HepG2 (cell line): ENCODE data around the gene ECT2. TPM values are rescaled to one million over a fixed set of nuclear protein-coding genes. Genes with fewer than 3 reads are reported as not detected.

Experiments
- GTF2F1 ChIP-seq: fragments of 150-350 bp; IDR thresholded peaks from 2 replicates; pipeline ENCODE4 v1.6.1; 2014; ENCODE audit warnings: low read length
- MTA1 ChIP-seq: sonication (generic); formaldehyde crosslinking; IDR thresholded peaks from 2 replicates; pipeline ENCODE4 v1.4.0; 2020; ENCODE audit warnings: missing genetic modification reagents, mild to moderate bottlenecking, borderline replicate concordance
- SSRP1 ChIP-seq: IDR thresholded peaks from 2 replicates; pipeline ENCODE4 v1.6.1; 2016; ENCODE audit warnings: control low read depth
- TAF1 ChIP-seq: sonication (generic); formaldehyde crosslinking; IDR thresholded peaks from 2 replicates; pipeline ENCODE4 v1.4.0; 2020; ENCODE audit warnings: missing genetic modification reagents
- ZNF234 ChIP-seq: sonication (generic); formaldehyde crosslinking; conservative IDR thresholded peaks from 2 replicates; pipeline ENCODE4 v1.5.1; 2020; ENCODE audit warnings: mild to moderate bottlenecking, missing genetic modification reagents
- polyA plus RNA-seq, 8 experiments: library from polyadenylated mRNA; depleted of rRNA in 3 of 8; stranded (reverse) in 7 of 8; unstranded in 1 of 8; fragments of >200 nt; fragmentation: Illumina TruSeq in 4 of 8; extraction: Trizol in 4 of 8; gene quantifications; 2 replicates each; pipeline versions ENCODE4 v1.2.1 to v1.2.3, GENCODE V29; 2011 to 2016; ENCODE audit warnings: low read depth in 4 of 8, missing spikeins in 1 of 8, mixed read lengths in 1 of 8; ENCODE audit not compliant: insufficient read depth in 1 of 8
- total RNA-seq, 5 experiments: library from RNA; depleted of rRNA; stranded (reverse); fragments of >200 nt; fragmentation: Illumina TruSeq; extraction: Trizol; gene quantifications; 2 replicates each; pipeline ENCODE4 v1.2.3, GENCODE V29; 2016; ENCODE audit warnings: low read depth in 1 of 5
- TF ChIP-seq, protein P1 (sequence below), 2 experiments: sonication (generic) in 1 of 2; formaldehyde crosslinking in 1 of 2; IDR thresholded peaks; 2 replicates each; pipeline versions ENCODE4 v1.6.1 to v1.9.0; 2014 to 2022; ENCODE audit warnings: antibody characterized with exemption in 1 of 2, borderline replicate concordance in 1 of 2, inconsistent platforms in 1 of 2, low read depth in 1 of 2, missing genetic modification reagents in 1 of 2

The ECT2 gene
- total and polyA plus RNA-seq, 2 of the 13 experiments (the other 11 are each of a cell fraction or from before 2014, with no cell fraction given), result 21.6 to 52.0 TPM

DNA sequence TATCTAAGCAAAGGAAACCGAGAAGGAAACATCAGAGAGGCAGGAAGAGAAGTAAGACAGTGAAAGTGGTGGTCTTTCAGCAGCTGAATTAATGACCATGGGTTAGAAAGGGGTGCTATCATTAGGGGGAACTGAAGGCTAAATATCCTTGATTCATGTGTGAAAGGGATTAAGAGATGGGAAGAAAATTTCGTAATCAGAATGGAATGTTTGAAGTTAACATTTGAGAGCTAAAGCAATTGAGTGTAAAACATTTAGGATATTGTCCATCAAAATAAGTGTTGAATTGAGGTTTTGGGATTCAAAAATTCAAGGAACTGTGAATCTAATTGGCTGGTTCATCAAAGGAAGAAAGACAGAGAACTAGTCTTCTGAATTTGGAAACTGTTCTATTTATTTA, 4.1 kb upstream of the ECT2 start (continued):
- TF ChIP-seq GTF2F1, result no peak
- TF ChIP-seq, protein P1, sequence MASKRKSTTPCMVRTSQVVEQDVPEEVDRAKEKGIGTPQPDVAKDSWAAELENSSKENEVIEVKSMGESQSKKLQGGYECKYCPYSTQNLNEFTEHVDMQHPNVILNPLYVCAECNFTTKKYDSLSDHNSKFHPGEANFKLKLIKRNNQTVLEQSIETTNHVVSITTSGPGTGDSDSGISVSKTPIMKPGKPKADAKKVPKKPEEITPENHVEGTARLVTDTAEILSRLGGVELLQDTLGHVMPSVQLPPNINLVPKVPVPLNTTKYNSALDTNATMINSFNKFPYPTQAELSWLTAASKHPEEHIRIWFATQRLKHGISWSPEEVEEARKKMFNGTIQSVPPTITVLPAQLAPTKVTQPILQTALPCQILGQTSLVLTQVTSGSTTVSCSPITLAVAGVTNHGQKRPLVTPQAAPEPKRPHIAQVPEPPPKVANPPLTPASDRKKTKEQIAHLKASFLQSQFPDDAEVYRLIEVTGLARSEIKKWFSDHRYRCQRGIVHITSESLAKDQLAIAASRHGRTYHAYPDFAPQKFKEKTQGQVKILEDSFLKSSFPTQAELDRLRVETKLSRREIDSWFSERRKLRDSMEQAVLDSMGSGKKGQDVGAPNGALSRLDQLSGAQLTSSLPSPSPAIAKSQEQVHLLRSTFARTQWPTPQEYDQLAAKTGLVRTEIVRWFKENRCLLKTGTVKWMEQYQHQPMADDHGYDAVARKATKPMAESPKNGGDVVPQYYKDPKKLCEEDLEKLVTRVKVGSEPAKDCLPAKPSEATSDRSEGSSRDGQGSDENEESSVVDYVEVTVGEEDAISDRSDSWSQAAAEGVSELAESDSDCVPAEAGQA (IDR thresholded peaks at IDR 0.05; ENCODE audit: low read depth), result no peak
- TF ChIP-seq, protein P1 (CRISPR knock-in tag; IDR thresholded peaks at IDR 0.05; ENCODE audit: borderline replicate concordance), result no peak
- no peak for TF ChIP-seq MTA1 (CRISPR knock-in tag)
- TF ChIP-seq ZNF234 (CRISPR knock-in tag), result no peak
- TF ChIP-seq SSRP1 (CRISPR knock-in tag), result no peak
- TF ChIP-seq TAF1, result no peak
